ENCODE measurements around the gene TPM1.

Gene TPM1

GRCh38 chr15:63041402-63041973, 1.1 kb upstream of the TPM1 start:
- Histone ChIP-seq H3K4me3 (ENCODE audit: low read depth in 1 of 2, low read length in 1 of 2) (no peak overlapping the region), H3K27me3 (peaks cover 100% of the 10 kb centered on the region), H3K4me1 (ENCODE audit: control insufficient read depth in 1 of 2, insufficient read depth in 1 of 2, low read depth in 1 of 2, low read length in 1 of 2) (peaks cover 20 to 39% of the 10 kb centered on the region in 2 experiments), H3K9me3 (no peaks in the 10 kb centered on the region), H3K27ac (no peak overlapping the region), H3K36me3 (no peaks in the 10 kb centered on the region)
- TF ChIP-seq CTCF (IDR thresholded peaks at IDR 0.05) = no peak

- no peak overlapping the region for H3K27ac ChIP-seq
- no peaks in the 10 kb centered on the region for H3K36me3 ChIP-seq
- peak overlapping the region; percentile 56 to 63 for H3K4me3 ChIP-seq (ENCODE audit: low read depth in 1 of 2, low read length in 1 of 2)
- H3K9me3 ChIP-seq = no peaks in the 10 kb centered on the region
- TF ChIP-seq CTCF (IDR thresholded peaks at IDR 0.05) = no peak
- H3K27me3 ChIP-seq = peaks cover 100% of the 10 kb centered on the region
- H3K4me1 ChIP-seq (ENCODE audit: control insufficient read depth in 1 of 2, insufficient read depth in 1 of 2, low read depth in 1 of 2, low read length in 1 of 2) = peaks cover 20 to 50% of the 10 kb centered on the region in 2 experiments
Measured at GRCh38 chr15:63042877-63043334, 359 bp downstream of the TPM1 start.

- Histone ChIP-seq H3K4me1 (ENCODE audit: control insufficient read depth in 1 of 2, insufficient read depth in 1 of 2, low read depth in 1 of 2, low read length in 1 of 2) (peaks cover 20 to 50% of the 10 kb centered on the region in 2 experiments), H3K27ac (no peak overlapping the region), H3K4me3 (ENCODE audit: low read depth in 1 of 2, low read length in 1 of 2) (peak overlapping the region; percentile 56 to 63), H3K9me3 (no peaks in the 10 kb centered on the region), H3K36me3 (no peaks in the 10 kb centered on the region), H3K27me3 (peaks cover 94% of the 10 kb centered on the region)
- TF ChIP-seq CTCF (IDR thresholded peaks at IDR 0.05) = no peak
Measured at GRCh38 chr15:63043335-63044076, 959 bp downstream of the TPM1 start.

GRCh38 chr15:63044077-63044644, 1.6 kb downstream of the TPM1 start:
- Histone ChIP-seq H3K27ac (no peak overlapping the region), H3K4me3 (ENCODE audit: low read depth in 1 of 2, low read length in 1 of 2) (peak overlapping the region; percentile 56 to 63), H3K4me1 (ENCODE audit: control insufficient read depth in 1 of 2, insufficient read depth in 1 of 2, low read depth in 1 of 2, low read length in 1 of 2) (peaks cover 26 to 55% of the 10 kb centered on the region in 2 experiments), H3K27me3 (peaks cover 87% of the 10 kb centered on the region), H3K36me3 (no peaks in the 10 kb centered on the region), H3K9me3 (no peaks in the 10 kb centered on the region)
- TF ChIP-seq CTCF (IDR thresholded peaks at IDR 0.05) = no peak

GRCh38 chr15:63044645-63045464, 2.3 kb downstream of the TPM1 start:
- Histone ChIP-seq H3K27ac (no peak overlapping the region), H3K36me3 (no peaks in the 10 kb centered on the region), H3K4me3 (ENCODE audit: low read depth in 1 of 2, low read length in 1 of 2) (no peak overlapping the region), H3K27me3 (peaks cover 80% of the 10 kb centered on the region), H3K4me1 (ENCODE audit: control insufficient read depth in 1 of 2, insufficient read depth in 1 of 2, low read depth in 1 of 2, low read length in 1 of 2) (peaks cover 33 to 62% of the 10 kb centered on the region in 2 experiments), H3K9me3 (no peaks in the 10 kb centered on the region)
- TF ChIP-seq CTCF (IDR thresholded peaks at IDR 0.05) = no peak
